ENCODE measurements around the gene FAM168A. TPM values are rescaled to one million over a fixed set of nuclear protein-coding genes. Genes with fewer than 3 reads are reported as not detected.

FAM168A gene, protein sequence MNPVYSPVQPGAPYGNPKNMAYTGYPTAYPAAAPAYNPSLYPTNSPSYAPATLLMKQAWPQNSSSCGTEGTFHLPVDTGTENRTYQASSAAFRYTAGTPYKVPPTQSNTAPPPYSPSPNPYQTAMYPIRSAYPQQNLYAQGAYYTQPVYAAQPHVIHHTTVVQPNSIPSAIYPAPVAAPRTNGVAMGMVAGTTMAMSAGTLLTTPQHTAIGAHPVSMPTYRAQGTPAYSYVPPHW
- 13.0 TPM for total RNA-seq

DNA sequence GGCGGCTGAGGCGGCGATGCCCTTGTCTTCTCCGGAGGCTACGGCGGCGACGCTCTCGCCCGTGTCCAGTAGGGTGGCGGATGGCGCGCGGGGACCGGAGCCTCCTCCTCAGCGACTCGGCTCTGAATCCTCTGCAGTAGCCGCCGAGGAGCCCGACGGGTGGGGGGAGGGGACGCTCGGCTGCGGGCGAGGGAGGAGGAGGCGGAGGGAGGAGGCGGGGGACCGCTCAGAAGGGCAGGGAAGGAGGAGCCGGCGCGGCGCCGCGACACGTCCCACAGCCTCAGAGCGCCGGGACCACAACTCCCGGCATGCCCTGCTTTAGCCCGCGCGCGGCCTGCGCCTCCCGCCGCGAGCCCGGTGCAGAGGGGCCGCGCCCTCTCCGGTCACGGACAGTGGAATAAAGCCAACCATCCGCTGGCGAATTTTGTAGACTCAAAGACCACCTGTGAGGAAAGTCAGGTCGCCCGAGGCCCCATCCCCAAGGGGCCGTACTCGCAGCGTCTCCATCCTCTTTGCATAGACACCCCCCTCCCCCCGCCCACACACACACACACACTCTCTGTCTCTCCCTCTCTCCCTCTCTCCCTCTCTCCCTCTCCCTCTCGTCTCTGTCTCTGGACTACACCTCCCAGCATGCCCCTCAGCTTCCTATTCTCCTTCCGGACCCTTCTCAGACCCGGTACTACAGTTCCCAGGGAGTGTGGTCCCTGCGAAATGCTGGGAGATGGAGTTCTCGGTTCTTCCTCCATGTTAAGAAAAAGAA is at the start of gene FAM168A:
FAM168A (minus strand) TSS at position 157 of the 763 bp plus-strand sequence. CDS start 129,638 bp downstream, outside the sequence.
- peak within 1 kb of the TSS; percentile 72 for H3K27ac ChIP-seq (ENCODE audit: low read depth, low read length)
- peak within 1 kb of the TSS; percentile 96 to 98 (median 98) for H3K4me3 ChIP-seq (ENCODE audit: low read length in 3 of 3)
- H3K9ac ChIP-seq (ENCODE audit: low read depth in 1 of 3, low read length in 3 of 3): peak within 1 kb of the TSS; percentile 75 to 89 (median 81)
- no peaks in the 10 kb centered on the region for H3K27me3 ChIP-seq (ENCODE audit: control insufficient read depth in 3 of 3, insufficient read depth in 3 of 3, low read length in 3 of 3)
- H3K9me3 ChIP-seq (ENCODE audit: control insufficient read depth in 3 of 3, low read length in 3 of 3): no peaks in the 10 kb centered on the region
- H3K36me3 ChIP-seq (ENCODE audit: control insufficient read depth in 3 of 3, insufficient read depth in 3 of 3, low read length in 3 of 3): no peaks in the 10 kb centered on the region
- H3K4me1 ChIP-seq (ENCODE audit: control insufficient read depth in 3 of 3, insufficient read depth in 3 of 3, low read length in 3 of 3): peaks cover 14 to 15% (median 14%) of the 10 kb centered on the region in 3 donors

DNA sequence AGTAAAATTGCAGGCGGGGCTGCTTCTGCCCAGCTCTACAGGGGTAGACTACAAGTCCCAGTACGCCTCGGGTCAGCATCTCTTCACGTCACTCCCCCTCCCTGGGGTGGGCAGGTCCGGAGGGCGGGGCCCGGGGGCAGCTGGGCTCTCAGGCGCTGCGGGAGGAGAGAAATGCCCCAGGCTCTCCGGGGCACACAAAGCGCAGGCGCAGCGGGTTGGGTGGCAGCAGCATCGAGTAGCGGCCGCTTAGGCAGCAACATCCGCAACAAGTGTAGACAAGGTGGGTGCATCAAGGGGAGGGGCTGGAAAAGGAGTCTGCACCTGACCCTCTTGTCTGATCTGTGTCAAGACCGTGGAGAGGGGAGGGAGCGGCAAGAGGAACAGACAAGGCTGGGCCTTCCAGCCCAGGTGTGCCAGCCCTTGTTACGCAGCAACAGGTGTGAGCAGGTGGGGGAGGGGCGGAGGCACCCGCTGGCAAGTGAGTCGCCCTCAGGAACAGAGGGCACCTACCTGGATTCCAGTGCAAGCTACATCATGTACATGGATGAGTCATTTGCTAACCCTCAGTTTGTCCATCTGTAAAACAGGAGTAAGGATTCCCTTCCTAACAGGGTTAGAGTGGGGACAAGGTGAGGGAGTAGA is 49.7 kb upstream of the FAM168A start:
- Histone ChIP-seq H3K9ac (ENCODE audit: low read depth in 1 of 3, low read length in 3 of 3) (peak overlapping the region in 2 of 3 donors; percentile 61 to 64), H3K9me3 (ENCODE audit: control insufficient read depth in 3 of 3, low read length in 3 of 3) (no peaks in the 10 kb centered on the region), H3K36me3 (ENCODE audit: control insufficient read depth in 3 of 3, insufficient read depth in 3 of 3, low read length in 3 of 3) (no peaks in the 10 kb centered on the region), H3K27me3 (ENCODE audit: control insufficient read depth in 3 of 3, insufficient read depth in 3 of 3, low read length in 3 of 3) (peaks cover 0 to 3% (median 0%) of the 10 kb centered on the region in 3 donors), H3K4me1 (ENCODE audit: control insufficient read depth in 3 of 3, insufficient read depth in 3 of 3, low read length in 3 of 3) (peaks cover 3 to 8% (median 5%) of the 10 kb centered on the region in 3 donors), H3K27ac (ENCODE audit: low read depth, low read length) (no peak overlapping the region), H3K4me3 (ENCODE audit: low read length in 3 of 3) (peak overlapping the region; percentile 63 to 73 (median 66))

DNA sequence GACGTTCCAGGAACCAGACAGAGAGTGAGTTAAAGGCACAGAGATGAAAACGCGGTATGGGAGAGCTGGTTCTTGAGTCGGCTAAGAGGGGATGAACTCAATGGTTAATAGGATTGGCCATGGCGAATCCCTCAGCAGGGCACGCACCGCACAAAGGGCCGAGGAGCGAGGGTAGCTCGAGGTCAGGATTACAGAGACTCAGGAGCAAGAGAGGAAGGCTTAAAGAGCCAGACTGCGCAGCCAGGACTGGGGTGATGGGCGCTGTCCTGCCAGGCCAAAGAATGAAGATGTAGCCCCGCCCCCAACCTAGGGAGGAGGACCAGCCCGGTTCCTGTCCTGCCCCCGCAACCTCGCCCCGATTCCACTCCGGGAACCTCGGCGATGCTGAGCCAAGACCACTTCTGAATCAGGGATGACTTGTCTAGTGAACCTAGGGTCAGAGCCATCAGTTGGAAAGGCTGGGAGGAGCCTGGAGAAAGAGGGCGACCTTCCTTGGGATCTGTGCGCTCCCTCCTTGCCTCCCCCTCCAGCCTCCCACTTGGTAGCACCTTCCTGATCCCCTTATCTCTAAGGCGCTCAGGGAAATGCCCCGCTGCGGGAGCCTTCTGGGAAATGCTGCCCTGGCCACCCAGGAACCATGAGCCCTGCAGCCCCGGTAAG is 48.2 kb upstream of the FAM168A start, which contains the start of gene PLEKHB1:
PLEKHB1 (plus strand) TSS at position 610 of the 660 bp plus-strand sequence; CDS start at position 638, 28 bp downstream.
- Histone ChIP-seq H3K4me1 (ENCODE audit: control insufficient read depth in 3 of 3, insufficient read depth in 3 of 3, low read length in 3 of 3) (peaks cover 3 to 8% (median 5%) of the 10 kb centered on the region in 3 donors), H3K4me3 (ENCODE audit: low read length in 3 of 3) (peak within 1 kb of the TSS in 1 of 3 donors; percentile 73), H3K36me3 (ENCODE audit: control insufficient read depth in 3 of 3, insufficient read depth in 3 of 3, low read length in 3 of 3) (no peaks in the 10 kb centered on the region), H3K27me3 (ENCODE audit: control insufficient read depth in 3 of 3, insufficient read depth in 3 of 3, low read length in 3 of 3) (peaks cover 0 to 3% (median 0%) of the 10 kb centered on the region in 3 donors), H3K27ac (ENCODE audit: low read depth, low read length) (no peak within 1 kb of the TSS), H3K9me3 (ENCODE audit: control insufficient read depth in 3 of 3, low read length in 3 of 3) (no peaks in the 10 kb centered on the region), H3K9ac (ENCODE audit: low read depth in 1 of 3, low read length in 3 of 3) (peak within 1 kb of the TSS in 2 of 3 donors; percentile 16 to 61)

DNA sequence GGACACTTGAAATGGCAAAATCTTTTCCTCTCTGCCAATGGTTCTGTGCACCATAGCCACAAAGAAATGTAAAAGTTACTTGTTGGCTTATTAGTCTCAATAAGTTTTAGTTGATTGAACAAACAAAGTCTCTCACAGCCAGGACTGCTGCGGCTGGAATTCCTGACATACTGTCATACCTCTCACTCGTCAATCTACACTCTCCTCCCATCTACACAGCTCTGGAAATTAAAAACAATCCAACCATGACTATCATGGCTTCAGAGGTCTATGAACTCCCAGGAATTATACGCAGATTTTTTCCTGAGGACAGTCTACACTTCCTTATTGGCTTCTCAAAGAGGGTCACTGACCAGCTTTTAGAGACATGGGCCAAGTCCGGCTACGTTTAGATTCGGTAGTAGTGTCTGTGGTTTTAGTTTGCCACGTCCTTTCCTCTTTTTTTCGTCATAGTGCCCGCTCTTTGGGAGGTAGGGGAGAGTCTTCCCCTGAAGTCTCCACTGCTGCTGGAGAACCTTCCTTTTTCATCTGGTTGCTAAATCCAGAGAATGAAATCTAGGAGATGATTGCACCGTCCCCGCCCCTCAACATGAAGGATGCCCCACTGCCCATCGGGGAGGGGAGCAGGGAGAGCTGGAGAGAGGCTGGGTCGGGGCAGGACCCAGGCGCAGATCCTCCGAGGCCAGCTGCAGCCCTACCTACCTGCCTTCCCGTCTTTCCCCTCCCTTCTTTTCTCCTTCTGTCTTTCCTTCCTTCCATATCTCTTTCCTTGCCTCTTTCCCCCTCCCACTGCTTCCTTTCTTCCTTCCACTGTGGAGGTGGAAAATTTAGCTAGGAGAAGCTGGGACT is 47.4 kb upstream of the FAM168A start:
- no peak overlapping the region for H3K27ac ChIP-seq (ENCODE audit: low read depth, low read length)
- peaks cover 0 to 3% (median 0%) of the 10 kb centered on the region in 3 donors for H3K27me3 ChIP-seq (ENCODE audit: control insufficient read depth in 3 of 3, insufficient read depth in 3 of 3, low read length in 3 of 3)
- no peak overlapping the region for H3K9ac ChIP-seq (ENCODE audit: low read depth in 1 of 3, low read length in 3 of 3)
- no peak overlapping the region for H3K4me3 ChIP-seq (ENCODE audit: low read length in 3 of 3)
- no peaks in the 10 kb centered on the region for H3K36me3 ChIP-seq (ENCODE audit: control insufficient read depth in 3 of 3, insufficient read depth in 3 of 3, low read length in 3 of 3)
- no peaks in the 10 kb centered on the region for H3K9me3 ChIP-seq (ENCODE audit: control insufficient read depth in 3 of 3, low read length in 3 of 3)
- H3K4me1 ChIP-seq (ENCODE audit: control insufficient read depth in 3 of 3, insufficient read depth in 3 of 3, low read length in 3 of 3): peaks cover 3 to 8% (median 5%) of the 10 kb centered on the region in 3 donors

DNA sequence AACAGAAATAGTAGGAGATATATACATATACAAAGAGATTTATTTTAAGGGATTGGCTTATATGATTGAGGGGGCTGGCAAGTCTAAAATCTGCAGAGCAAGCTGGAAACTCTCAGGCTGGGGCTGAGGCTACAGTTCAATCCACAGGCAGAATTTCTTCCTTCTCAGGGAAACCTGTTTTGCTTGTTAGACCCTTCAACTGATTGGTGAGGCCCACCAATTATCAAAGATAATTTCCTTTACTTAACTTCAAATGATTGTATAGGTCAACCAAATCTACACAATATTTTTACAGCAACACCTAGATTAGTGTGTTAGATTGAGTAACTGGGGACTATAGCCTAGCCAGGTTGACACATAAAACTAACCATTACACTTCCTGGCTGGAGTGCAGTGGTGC is 43.8 kb upstream of the FAM168A start:
- Histone ChIP-seq H3K9me3 (ENCODE audit: control insufficient read depth in 3 of 3, low read length in 3 of 3) (no peaks in the 10 kb centered on the region), H3K9ac (ENCODE audit: low read depth in 1 of 3, low read length in 3 of 3) (no peak overlapping the region)

DNA sequence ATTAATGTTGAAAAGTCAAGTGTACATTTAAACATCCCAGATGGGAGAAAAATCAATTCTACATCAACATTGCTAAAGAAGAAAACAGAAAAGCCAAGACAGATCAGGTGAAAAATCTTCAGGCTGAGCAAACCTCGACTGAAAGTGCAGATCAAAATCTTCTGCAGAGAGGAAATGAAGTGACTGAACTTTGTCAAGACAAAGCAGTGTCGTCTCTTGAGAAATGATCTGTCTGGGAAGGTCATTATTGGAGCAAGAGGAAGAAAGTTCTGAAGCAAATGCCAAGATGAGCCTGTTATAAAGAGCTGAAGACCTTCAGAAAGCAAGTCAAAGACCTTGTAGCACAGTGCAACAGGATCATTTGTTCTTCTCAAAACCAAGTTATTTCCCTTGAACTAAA is 42.7 kb upstream of the FAM168A start:
- Histone ChIP-seq H3K27ac (ENCODE audit: low read depth, low read length) (no peak overlapping the region), H3K27me3 (ENCODE audit: control insufficient read depth in 3 of 3, insufficient read depth in 3 of 3, low read length in 3 of 3) (no peaks in the 10 kb centered on the region), H3K36me3 (ENCODE audit: control insufficient read depth in 3 of 3, insufficient read depth in 3 of 3, low read length in 3 of 3) (no peaks in the 10 kb centered on the region), H3K4me3 (ENCODE audit: low read length in 3 of 3) (no peak overlapping the region), H3K4me1 (ENCODE audit: control insufficient read depth in 3 of 3, insufficient read depth in 3 of 3, low read length in 3 of 3) (no peaks in the 10 kb centered on the region), H3K9me3 (ENCODE audit: control insufficient read depth in 3 of 3, low read length in 3 of 3) (no peaks in the 10 kb centered on the region), H3K9ac (ENCODE audit: low read depth in 1 of 3, low read length in 3 of 3) (no peak overlapping the region)

More for the DNA sequence above, 43.8 kb upstream of the FAM168A start:
- no peaks in the 10 kb centered on the region for H3K36me3 ChIP-seq (ENCODE audit: control insufficient read depth in 3 of 3, insufficient read depth in 3 of 3, low read length in 3 of 3)
- no peak overlapping the region for H3K4me3 ChIP-seq (ENCODE audit: low read length in 3 of 3)
- no peak overlapping the region for H3K27ac ChIP-seq (ENCODE audit: low read depth, low read length)
- H3K4me1 ChIP-seq (ENCODE audit: control insufficient read depth in 3 of 3, insufficient read depth in 3 of 3, low read length in 3 of 3): no peaks in the 10 kb centered on the region
- H3K27me3 ChIP-seq (ENCODE audit: control insufficient read depth in 3 of 3, insufficient read depth in 3 of 3, low read length in 3 of 3): peaks cover 0 to 3% (median 0%) of the 10 kb centered on the region in 3 donors

DNA sequence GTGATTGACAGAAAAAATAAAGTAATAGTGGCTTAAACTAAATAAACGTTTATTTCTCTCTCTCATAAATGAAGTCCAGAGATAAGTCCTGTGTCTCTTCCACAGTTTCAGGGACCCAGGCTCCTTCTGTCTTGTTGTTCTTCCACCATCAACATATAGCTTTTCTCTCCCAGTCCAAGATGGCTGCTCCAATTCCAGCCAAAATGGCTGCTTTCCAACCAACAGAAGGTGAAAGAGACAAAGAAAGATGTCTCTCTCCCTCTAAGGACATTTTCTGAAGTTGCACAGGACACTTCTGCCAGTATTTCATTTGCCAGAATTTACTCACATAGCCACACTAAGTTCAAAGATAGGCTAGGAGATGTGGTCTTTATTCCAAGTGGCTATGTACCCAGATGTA is 39.1 kb upstream of the FAM168A start:
- Histone ChIP-seq H3K9me3 (ENCODE audit: control insufficient read depth in 3 of 3, low read length in 3 of 3) (no peaks in the 10 kb centered on the region), H3K27ac (ENCODE audit: low read depth, low read length) (no peak overlapping the region), H3K9ac (ENCODE audit: low read depth in 1 of 3, low read length in 3 of 3) (no peak overlapping the region), H3K4me3 (ENCODE audit: low read length in 3 of 3) (no peak overlapping the region), H3K36me3 (ENCODE audit: control insufficient read depth in 3 of 3, insufficient read depth in 3 of 3, low read length in 3 of 3) (no peaks in the 10 kb centered on the region), H3K27me3 (ENCODE audit: control insufficient read depth in 3 of 3, insufficient read depth in 3 of 3, low read length in 3 of 3) (no peaks in the 10 kb centered on the region), H3K4me1 (ENCODE audit: control insufficient read depth in 3 of 3, insufficient read depth in 3 of 3, low read length in 3 of 3) (no peaks in the 10 kb centered on the region)

DNA sequence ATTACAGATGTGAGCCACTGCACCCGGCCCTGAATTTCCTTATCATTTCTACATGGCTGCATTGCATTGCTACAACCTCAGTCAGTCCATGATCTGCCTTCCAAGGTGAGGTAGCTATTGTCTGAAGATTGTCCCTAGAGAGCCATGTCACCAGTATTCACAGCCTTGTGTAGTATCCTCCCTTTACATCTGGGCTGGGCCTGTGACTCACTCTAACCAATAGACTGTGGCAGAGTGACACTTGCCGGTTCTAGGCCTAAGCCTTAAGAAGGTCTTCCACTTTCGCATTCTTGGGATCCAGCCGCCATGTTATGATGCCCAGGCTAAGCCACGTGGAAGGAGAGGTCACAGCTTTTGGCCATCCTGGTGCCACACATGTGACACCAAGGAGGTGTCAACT is 38.3 kb upstream of the FAM168A start:
- H3K9ac ChIP-seq (ENCODE audit: low read depth in 1 of 3, low read length in 3 of 3): no peak overlapping the region
- no peaks in the 10 kb centered on the region for H3K9me3 ChIP-seq (ENCODE audit: control insufficient read depth in 3 of 3, low read length in 3 of 3)
- no peaks in the 10 kb centered on the region for H3K4me1 ChIP-seq (ENCODE audit: control insufficient read depth in 3 of 3, insufficient read depth in 3 of 3, low read length in 3 of 3)
- no peak overlapping the region for H3K4me3 ChIP-seq (ENCODE audit: low read length in 3 of 3)
- H3K27me3 ChIP-seq (ENCODE audit: control insufficient read depth in 3 of 3, insufficient read depth in 3 of 3, low read length in 3 of 3): no peaks in the 10 kb centered on the region
- H3K27ac ChIP-seq (ENCODE audit: low read depth, low read length): no peak overlapping the region
- H3K36me3 ChIP-seq (ENCODE audit: control insufficient read depth in 3 of 3, insufficient read depth in 3 of 3, low read length in 3 of 3): no peaks in the 10 kb centered on the region

DNA sequence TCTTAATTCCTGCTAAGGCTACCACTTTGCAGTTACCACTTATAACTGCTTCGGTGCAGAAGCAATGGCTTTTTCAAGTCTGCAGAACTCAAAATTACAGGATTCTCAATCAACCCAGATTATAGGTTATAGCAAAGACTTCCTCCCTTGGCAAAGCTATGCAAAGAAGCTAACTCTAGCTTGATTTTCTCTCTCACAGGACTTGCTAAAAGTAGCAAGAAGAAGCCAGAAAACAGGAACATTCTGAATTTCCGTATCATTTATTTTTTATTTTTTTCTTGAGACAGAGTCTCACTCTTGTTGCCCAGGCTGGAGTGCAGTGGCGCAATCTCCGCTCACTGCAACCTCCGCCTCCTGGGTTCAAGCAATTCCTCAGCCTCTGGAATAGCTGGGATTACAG is 37.8 kb upstream of the FAM168A start:
- no peaks in the 10 kb centered on the region for H3K27me3 ChIP-seq (ENCODE audit: control insufficient read depth in 3 of 3, insufficient read depth in 3 of 3, low read length in 3 of 3)
- H3K27ac ChIP-seq (ENCODE audit: low read depth, low read length): no peak overlapping the region
- H3K36me3 ChIP-seq (ENCODE audit: control insufficient read depth in 3 of 3, insufficient read depth in 3 of 3, low read length in 3 of 3): no peaks in the 10 kb centered on the region
- no peak overlapping the region for H3K9ac ChIP-seq (ENCODE audit: low read depth in 1 of 3, low read length in 3 of 3)
- no peaks in the 10 kb centered on the region for H3K9me3 ChIP-seq (ENCODE audit: control insufficient read depth in 3 of 3, low read length in 3 of 3)
- H3K4me1 ChIP-seq (ENCODE audit: control insufficient read depth in 3 of 3, insufficient read depth in 3 of 3, low read length in 3 of 3): no peaks in the 10 kb centered on the region
- no peak overlapping the region for H3K4me3 ChIP-seq (ENCODE audit: low read length in 3 of 3)
